GM21390 (cell line): Measurements from ENCODE around the gene TAS1R3.

ENCODE experiments used
- ATAC-seq: cut with Tn5 transposase; IDR thresholded peaks from one replicate; pipeline ENCODE4 v1.9.1; 2021; ENCODE audit not compliant: unreplicated experiment

The TAS1R3 gene

DNA sequence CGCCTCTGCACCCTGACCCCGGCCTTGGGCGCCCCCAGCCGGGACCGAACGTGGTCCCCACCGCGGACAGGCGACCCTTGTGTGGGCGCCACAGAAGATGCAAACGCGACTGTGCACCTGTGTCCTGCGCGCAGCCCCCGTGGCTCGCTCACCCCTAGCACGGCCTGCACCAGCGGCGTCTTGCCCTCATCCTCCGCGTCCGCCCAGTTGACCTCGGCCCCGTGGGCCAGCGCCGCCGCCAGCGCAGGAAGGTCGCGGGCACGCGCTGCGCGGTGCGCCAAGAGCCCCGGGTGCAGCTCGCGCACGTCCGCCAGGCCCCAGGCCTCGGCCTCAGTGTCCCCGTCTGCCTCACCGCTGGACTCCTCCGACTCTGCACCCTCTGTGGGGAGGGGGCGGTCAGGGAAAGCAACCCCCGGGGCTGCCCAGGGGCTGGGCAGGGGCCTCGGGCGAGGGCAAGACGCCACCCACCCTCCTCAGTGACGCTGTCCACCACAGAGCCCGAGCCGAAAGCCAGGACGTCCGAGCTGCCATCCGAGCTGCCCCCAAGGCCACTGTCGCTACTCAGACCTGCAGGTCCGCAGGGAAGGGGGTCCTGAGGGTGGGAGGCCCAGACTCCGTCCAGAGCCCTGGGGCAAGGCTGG lies 36.7 kb upstream of the TAS1R3 start:
- no peak for ATAC-seq

DNA sequence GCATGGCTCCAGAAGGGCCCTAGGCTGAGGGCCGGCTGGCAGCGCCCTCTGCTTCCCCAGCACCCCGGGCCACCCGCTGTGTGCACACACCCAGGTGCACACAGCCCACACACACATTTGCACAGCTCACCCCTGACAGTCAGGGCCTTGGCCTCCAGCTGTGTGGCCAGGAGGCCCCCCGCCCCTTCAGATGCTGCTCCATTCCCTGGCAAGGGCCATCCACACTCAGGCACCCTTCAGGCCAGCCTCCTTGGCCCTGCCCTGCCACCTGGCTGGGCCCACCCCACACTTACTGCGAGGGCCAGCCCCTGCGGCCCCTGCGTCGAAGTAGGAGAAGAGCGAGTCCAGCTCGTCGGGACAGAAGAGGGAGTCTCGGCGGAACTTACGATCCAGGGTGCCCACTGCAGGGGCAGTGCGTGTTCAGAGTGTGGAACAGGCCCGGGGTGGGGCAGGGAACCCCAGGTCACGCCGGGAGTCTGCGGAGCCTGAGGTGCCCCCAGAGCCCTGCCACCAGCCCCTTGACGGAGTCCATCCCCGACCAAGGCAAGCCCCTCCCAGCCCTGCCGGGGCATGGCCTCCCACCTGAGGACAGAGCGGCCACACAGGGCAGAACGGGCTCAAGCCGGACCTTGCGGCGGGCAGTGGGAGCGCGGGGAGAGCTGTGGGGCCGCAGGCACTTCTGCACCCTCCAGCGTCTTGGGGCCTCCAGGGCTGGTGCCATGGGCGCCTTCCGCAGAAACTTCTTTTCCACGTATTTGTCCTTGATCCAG lies 35.7 kb upstream of the TAS1R3 start:
- no peak for ATAC-seq

GRCh38 chr1:1296070-1297061 lies 34.7 kb upstream of the TAS1R3 start:
- ATAC-seq = no peak

- ATAC-seq = no peak
Measured at GRCh38 chr1:1297802-1298424, 33.2 kb upstream of the TAS1R3 start.

GRCh38 chr1:1298861-1299685 lies 32.0 kb upstream of the TAS1R3 start:
- no peak for ATAC-seq

DNA sequence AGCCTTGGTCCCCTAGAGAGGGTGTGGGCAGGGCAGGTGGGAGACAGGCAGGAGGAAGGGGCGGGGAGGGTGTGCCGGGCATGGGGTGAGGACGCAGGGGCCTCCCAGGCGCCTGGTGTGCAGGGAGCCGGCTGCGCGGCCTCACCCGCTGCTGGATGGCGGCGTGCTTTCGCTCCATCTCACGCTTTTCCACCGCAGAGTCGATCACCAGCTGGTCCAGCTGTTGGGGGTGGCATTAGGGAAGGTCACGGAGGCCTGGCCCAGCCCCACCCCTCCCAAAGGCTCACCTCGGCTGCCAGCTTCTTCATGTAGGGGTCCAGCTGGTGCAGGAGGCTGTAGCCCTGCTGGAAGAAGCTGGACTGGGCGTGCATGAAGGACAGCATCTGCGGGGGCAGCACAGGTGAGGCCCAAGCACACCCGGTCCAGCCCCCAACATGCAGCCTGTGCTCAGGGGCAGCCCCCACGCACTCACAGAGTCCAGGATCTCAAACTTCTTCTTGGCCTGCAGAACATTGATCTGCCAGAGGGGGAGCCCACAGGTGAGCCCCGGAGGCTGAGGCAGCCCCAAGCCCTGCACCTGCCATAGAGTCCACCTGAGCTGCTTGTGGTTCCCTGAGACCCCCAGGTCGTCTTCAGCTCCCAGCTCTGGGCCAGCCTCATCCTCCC lies 31.3 kb upstream of the TAS1R3 start:
- ATAC-seq = no peak

- ATAC-seq = no peak
Measured at GRCh38 chr1:1300352-1300739, 30.7 kb upstream of the TAS1R3 start.

DNA sequence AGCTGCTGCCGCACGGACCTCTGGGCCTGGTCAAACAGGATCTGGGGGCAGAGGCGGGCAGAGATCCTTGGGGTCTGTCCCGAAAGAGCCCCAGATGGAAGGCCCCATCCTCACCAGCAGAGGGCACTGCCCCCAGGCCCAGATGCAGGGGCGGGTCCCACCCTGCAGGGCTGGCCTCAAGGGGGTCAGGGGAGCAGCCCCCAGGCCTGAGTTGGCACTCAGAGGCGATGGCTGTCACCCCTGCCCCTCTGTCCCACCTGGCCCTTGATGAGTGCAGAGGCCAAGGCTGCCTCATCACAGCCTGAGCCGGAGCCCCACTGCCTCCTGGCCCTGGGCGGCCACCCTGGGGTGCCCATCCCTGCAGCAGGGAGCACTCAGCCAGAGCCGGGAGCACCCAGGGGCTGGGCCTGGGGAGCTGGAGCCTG lies 29.1 kb upstream of the TAS1R3 start:
- ATAC-seq = no peak

GRCh38 chr1:1302951-1303509 lies 28.1 kb upstream of the TAS1R3 start:
- ATAC-seq = no peak

- ATAC-seq = no peak
Measured at GRCh38 chr1:1303736-1304135, 27.3 kb upstream of the TAS1R3 start.

DNA sequence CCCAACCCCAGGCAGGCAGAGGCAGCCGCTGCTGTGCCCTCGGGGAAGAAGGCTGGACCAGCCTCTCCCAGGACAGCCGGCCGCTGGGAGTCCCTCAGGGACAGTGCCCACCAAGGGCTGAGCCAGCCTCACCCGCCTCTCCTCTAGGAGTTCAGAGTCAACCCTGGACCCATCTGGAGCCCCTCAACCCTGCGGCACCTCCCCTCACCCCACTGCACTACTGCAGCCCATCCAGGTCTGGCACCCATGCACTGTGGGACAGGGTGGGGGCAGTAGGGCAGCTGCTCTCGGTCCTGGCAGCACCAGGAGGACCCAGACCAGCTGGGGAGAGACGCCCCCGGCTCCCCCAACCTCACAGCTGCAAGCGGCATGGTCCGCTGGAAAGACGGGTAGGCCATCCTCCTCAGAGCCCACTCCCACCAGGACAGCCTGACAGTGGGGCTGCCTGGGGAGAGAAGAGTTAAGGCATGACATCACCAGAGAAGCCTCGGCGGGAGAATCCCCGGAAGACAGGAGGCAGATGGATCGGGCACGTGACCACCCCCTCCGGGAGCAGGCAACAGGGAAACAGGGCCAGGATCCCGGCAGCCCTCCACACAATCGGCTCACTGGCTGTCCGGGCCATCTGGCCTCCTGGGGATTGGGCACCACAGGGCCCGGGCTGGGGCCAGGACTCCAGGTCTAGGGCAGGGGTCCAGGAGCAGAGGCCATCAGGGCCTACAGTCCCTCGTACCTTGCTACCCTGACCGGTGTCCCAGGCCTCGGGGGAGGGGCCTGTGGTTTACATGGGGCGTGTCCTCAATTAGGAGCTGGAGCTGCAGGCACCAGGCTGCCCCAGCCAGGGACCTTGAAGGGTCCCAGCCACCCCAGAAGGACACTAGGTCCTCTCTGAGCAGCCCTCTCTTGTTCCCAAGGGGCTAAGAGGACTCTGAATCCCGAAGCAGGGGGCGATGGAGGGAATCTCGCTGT lies 26.5 kb upstream of the TAS1R3 start:
- no peak for ATAC-seq

DNA sequence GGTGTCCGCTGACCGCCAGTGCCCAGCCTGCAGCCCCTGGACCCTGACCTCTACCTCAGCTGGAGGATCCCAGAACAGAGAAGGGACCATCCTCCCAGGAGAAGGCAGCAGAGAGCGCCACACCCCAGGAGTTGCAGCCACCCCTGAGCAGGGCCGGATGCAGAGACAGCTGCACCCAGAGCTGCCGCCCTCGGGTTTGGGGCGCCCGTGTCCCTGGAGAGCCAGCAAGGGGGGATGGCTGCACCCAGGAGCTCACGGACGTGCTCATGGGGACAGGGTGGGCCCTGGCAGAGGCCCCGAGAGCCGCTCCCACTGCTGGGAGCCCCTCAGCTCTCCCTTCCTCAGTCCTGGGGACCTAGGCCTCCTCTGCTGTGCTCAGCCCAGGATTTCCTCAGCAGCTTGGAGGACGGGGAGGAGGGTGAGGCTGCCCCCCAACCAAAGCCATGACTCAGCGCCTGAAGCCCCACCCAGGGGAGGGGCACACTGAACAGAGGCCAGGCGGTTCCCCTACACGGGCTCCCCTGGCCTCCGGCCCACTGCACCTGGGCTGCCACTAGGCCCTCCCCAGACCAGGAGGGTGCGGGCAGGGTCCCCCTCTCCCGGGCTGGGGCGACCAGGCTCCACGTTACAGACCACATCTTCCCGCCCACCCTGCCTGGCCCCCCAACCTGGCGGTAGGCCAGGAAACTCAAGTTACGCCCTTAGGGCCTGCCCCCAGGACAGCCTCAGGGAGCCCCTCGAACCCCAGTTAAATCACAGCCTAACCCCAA lies 25.6 kb upstream of the TAS1R3 start:
- ATAC-seq = no peak

DNA sequence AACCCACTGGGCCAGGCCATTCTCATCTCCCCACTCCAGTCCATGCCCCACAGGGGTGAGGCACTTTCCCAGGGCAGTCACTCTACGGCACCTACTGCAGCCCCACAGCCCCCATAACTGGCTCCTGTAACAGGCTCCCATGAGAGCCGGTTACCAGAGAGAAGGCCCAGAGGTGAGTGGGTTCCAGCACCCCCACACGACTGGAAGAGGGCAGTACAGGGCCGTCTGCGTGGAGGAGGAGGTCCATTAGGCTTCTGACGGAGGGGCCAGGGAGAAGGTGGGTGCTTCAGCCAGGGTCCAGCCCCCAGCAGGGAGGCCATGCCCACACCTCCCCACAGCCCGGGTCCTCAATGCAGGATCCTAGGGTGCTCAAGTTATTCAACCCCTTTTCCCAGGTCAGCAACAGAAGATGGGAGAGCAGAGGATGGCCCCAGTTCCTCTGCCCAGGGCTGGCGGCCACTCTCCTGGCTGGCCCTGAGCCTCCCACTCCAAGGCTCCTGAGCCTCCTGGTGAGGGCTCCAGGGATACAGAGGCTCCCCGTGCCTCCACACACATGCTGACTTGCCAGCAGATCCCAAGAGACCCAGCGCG lies 24.9 kb upstream of the TAS1R3 start:
- no peak for ATAC-seq

DNA sequence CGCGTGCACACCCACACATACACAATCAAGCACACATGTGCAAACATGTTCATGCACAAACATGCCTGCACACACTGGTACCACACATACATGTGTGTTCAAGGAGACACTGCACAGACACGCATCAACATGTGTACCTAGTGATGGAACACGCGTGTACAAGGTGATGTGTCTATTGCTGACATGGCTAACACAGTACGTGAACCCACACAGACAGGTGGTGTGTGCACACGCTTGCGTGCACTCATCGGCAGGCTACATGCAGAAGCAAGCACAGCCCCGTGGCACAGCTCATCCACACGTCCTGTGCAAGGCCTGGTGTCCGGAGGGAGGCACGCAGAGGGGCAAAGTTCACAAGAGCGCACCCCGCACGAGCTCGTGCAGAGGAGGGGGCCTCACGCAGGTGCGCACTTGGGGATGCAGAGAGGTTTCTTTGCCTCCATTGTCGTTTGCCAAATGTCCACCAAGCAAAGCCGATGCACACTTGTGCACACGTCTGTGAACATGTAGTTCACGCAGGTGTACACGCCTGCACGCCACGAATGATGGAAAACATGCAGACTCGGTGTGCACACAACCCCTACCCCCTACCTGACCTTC lies 24.3 kb upstream of the TAS1R3 start:
- ATAC-seq = no peak

GRCh38 chr1:1307261-1307922 lies 23.7 kb upstream of the TAS1R3 start:
- ATAC-seq = peak; percentile 3
